Bronchus fibroblast of lung (primary cell): ENCODE data around the gene CEMP1. TPM values are rescaled to one million over a fixed set of nuclear protein-coding genes. Genes with fewer than 3 reads are reported as not detected.

Experiments
- total RNA-seq: library from RNA; depleted of rRNA; stranded (reverse); fragments of >200 nt; gene quantifications from 2 replicates; pipeline ENCODE4 v1.2.3, GENCODE V29; 2015

CEMP1 gene, protein sequence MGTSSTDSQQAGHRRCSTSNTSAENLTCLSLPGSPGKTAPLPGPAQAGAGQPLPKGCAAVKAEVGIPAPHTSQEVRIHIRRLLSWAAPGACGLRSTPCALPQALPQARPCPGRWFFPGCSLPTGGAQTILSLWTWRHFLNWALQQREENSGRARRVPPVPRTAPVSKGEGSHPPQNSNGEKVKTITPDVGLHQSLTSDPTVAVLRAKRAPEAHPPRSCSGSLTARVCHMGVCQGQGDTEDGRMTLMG
- not detected in 2 replicates for total RNA-seq

DNA sequence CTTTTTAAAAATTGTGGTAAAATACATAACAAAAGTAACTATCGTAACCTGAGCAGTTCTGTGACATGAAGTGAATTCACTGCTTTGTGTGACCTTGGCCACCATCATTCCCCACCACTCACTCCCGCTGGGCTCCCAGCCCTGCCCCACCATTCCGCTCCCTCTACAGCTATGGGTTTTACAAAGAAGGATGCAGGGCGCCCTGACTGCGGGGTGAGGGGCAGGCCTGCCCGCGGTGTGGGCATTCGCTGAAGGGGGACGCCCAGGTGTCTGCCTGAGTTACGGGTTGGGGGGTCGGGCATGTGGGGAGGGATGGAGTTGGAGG, at the start of gene CEMP1:
Gene CEMP1 (minus strand): TSS at position 38 of the 325 bp plus-strand sequence. CDS start 335 bp downstream, outside the sequence.

DNA sequence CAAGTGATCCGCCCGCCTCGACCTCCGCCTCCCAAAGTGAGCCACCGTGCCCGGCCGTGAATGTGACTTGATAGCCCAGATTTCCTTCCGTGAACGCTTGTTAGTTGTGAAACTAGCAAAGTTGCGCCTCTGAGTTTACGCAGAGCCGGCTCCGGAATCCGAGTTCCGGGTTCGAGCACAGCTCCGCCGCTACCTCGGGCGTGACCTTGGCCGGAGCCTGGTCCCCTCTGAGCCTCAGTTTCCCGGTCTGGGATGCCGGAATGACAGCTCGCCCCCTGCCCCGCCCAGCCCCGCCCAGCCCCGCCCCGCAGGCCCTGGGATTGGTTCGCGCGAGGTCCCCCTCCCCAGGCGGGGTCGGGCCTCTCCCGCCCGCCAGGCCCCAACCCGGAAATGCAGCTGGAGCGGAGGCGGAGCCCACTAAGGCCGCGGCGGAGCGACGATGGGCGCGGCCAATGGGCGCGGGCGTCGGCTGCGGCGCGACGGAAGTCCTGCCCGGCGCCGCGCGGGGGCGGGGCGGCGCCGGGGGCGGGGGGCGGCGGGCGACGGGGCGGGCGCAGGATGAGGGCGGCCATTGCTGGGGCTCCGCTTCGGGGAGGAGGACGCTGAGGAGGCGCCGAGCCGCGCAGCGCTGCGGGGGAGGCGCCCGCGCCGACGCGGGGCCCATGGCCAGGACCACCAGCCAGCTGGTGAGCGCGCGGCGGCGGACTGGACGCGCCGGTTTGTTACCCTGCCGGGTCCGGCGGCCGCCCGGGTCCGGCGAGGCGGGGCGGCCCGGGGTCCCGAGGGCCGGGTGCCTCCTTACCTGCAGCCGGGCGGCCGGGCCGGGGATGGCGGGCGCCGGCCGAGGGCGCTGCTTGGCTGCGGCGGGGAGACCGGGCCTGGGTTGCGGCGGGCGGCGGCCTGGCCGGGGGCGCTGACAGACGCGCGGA, 6.5 kb upstream of the CEMP1 start, which contains the start of gene PDPK1:
Gene PDPK1 (plus strand): TSS at position 571 of the 929 bp plus-strand sequence. CDS start 92 bp downstream, at position 663.

DNA sequence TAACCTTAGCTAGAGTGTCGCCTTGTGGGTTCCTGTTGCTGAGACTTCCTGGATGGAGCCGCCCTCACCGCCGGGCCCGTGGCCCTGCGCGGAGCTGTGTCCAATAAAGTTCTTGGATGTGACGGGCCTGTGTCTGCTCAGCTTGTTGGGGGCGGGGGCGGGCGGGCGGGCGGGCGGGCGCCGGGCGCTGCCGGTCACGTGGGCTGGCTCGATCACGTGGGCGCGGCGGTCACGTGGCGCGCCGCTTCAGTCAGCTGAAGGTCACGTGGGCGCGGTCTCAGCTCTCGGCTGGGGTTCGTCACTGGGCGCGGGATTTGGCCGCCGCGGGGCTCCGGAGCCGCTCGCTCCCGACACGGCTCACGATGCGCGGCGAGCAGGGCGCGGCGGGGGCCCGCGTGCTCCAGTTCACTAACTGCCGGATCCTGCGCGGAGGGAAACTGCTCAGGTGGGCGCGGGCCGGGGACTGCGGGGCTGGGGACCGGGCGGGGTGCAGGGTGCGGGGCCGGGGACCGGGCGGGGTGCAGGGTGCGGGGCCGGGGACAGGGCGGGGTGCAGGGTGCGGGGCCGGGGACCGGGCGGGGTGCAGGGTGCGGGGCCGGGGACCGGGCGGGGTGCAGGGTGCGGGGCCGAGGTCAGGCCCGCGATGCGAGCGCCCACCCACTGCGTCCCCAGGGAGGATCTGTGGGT, 11.0 kb downstream of the CEMP1 start, which contains the start of gene AMDHD2:
Gene AMDHD2 (plus strand): TSS at position 275 of the 687 bp plus-strand sequence. CDS start 88 bp downstream, at position 363.

DNA sequence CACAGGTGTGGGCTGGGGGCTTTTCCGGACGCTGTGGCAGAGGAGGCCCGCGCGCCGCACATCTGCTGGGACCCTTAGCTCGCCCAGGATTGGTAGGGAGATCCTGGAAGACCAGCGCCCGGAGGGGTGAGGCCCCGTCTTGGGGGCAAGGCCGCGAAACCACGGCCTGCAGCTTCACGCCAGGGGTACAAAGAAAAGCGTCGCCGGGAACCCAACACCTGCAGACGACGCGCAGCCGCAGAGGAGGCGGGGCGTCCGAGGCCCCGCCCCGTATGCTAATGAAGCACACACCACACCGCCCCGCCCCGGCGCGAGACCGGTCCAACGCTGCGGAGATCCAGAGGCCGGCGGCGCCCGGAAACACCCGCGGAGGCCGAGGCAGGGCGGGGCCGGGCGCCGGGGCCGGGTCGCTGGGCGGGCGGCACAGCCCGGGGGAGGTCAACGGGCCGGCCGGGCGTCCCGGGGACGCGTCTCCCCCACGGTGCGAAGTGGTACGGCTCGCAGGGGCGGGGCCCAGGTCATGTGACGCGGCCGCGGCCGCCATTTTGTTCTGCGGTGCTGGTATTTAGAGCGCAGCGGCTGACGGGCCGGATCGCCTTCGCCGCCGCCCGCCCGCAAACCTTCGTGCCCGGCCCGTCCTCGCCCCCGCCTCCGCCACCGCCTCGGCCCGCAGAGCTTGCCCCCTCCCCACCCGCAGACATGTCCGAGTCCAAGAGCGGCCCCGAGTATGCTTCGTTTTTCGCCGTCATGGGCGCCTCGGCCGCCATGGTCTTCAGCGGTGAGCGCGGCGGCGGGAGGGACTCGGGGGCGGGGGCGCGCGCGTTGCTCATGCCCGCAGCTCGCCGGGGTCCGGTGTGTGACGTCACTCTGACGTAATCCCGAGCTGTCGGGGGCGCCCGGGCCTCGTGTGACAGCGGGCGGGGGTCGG, 17.5 kb downstream of the CEMP1 start, which contains the start of gene ATP6V0C:
Gene ATP6V0C (plus strand): TSS at position 548 of the 928 bp plus-strand sequence. CDS start 152 bp downstream, at position 700.

Other genes starting within 250 kb of the CEMP1 start
- gene ABCA3, start 190.7 kb downstream of the CEMP1 start, total RNA-seq: 0.15 and 0.34 TPM in 2 replicates
- 39.3 and 42.1 TPM in 2 replicates for gene CCNF, start 102.0 kb downstream of the CEMP1 start, total RNA-seq
- gene TEDC2, start 71.3 kb downstream of the CEMP1 start, total RNA-seq: 23.8 and 25.9 TPM in 2 replicates
- 0.15 and 0.34 TPM in 2 replicates for gene NTN3, start 60.1 kb downstream of the CEMP1 start, total RNA-seq
- 6.8 and 9.9 TPM in 2 replicates for gene TBC1D24, start 56.3 kb downstream of the CEMP1 start, total RNA-seq
- gene ATP6V0C, start 17.5 kb downstream of the CEMP1 start, total RNA-seq: 44.6 and 45.0 TPM in 2 replicates
- 23.9 and 26.2 TPM in 2 replicates for gene AMDHD2, start 11.0 kb downstream of the CEMP1 start, total RNA-seq
- gene PDPK1, start 6.6 kb upstream of the CEMP1 start, total RNA-seq: 13.1 and 13.6 TPM in 2 replicates
- 27.6 and 34.2 TPM in 2 replicates for gene KCTD5, start 151.1 kb upstream of the CEMP1 start, total RNA-seq
- 0.50 and 0.74 TPM in 2 replicates for gene PRSS27, start 188.8 kb upstream of the CEMP1 start, total RNA-seq
- gene SRRM2, start 221.2 kb upstream of the CEMP1 start, total RNA-seq: 43.3 and 52.5 TPM in 2 replicates
- gene ELOB, start 245.9 kb upstream of the CEMP1 start, total RNA-seq: 333 and 369 TPM in 2 replicates